AG04449 (cell line): Measurements from ENCODE around the gene CTSD.

Experiments used
- CTCF ChIA-PET: fragments of 350-600 bp; formaldehyde crosslinking; extraction: SDS; loops from one replicate; lab custom pipeline; 2021; ENCODE audit warnings: antibody characterized with exemption; lab: Yijun Ruan, JAX
- POLR2A ChIA-PET: fragments of 400-600, 350-600 bp; formaldehyde crosslinking; extraction: SDS; loops from one replicate; lab custom pipeline; 2020; ENCODE audit warnings: antibody characterized with exemption, inconsistent platforms; lab: Yijun Ruan, JAX
- DNase-seq: peaks from one replicate; pipeline ENCODE4 v3.0.0-alpha.2; 2010; ENCODE audit warnings: low read depth, low spot score
- H3K4me3 ChIP-seq: 2 replicates; pipeline ENCODE4 v1.5.1; 2011; ENCODE audit warnings: low read depth, mild to moderate bottlenecking, control low read depth, low read length
- TF ChIP-seq, protein P1 (sequence below): IDR thresholded peaks from one replicate; pipeline ENCODE4 v1.5.1; 2011; ENCODE audit warnings: mild to moderate bottlenecking, moderate library complexity, low read length, control low read depth, inconsistent platforms; ENCODE audit not compliant: insufficient read depth; ENCODE audit errors: missing control alignments

CTSD gene

DNA sequence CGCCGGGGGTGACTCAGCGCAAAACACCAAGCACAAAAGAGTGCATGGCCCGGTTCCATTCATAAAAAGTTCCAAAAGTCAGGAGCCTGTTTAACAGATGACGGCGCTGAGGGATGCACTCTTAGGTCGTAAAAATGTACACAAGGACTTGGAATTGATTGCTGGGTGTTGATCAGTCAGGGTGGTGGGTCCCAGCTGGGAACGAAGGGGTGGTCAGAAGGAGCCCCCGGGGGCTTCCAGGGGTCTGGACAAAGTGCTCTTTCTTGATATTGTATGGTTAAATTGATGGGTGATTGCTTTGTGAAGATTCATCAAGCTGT is 34.1 kb downstream of the CTSD start:
- H3K4me3 ChIP-seq = no peak overlapping the region
- TF ChIP-seq, protein P1, sequence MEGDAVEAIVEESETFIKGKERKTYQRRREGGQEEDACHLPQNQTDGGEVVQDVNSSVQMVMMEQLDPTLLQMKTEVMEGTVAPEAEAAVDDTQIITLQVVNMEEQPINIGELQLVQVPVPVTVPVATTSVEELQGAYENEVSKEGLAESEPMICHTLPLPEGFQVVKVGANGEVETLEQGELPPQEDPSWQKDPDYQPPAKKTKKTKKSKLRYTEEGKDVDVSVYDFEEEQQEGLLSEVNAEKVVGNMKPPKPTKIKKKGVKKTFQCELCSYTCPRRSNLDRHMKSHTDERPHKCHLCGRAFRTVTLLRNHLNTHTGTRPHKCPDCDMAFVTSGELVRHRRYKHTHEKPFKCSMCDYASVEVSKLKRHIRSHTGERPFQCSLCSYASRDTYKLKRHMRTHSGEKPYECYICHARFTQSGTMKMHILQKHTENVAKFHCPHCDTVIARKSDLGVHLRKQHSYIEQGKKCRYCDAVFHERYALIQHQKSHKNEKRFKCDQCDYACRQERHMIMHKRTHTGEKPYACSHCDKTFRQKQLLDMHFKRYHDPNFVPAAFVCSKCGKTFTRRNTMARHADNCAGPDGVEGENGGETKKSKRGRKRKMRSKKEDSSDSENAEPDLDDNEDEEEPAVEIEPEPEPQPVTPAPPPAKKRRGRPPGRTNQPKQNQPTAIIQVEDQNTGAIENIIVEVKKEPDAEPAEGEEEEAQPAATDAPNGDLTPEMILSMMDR = no peak
- no peak for DNase-seq
- POLR2A ChIA-PET = no interaction called here
- CTCF ChIA-PET = no interaction called here

DNA sequence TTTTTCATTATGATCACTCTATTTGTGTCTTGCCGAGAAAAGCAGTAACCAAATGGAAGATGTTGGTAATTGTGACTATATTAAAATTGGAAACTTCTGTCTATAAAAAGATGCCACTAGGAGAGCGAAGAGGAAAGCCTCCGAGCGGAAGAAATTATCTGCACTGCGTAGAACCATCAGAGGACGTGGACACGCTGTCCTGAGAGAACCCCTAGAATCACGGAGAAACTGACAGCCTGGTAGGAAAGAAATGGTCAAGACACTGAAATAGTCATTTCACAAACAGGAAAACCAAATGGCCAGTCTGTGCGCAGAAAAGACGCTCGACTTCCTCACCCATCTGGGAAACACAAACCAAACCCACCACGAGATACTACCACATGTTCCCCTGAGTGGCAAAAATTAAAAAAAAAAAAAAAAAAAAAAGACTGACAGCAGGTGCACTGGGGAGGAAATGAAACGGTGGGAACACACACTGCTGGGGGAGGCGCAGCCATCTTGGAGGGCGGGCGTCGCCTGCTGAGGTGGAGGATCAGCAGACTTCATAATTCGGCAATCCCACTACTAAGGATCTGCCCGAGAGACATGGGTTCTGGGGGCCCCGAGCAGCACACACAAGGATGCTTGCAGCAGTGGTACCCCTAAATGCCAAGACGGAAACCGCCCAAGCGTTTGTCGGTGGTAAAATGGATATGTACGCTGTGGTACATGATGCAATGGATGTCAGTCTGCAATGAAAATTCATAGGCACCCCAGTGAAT is 34.6 kb downstream of the CTSD start:
- ChIA-PET CTCF (no interaction called here), POLR2A (no interaction called here)
- DNase-seq = no peak
- TF ChIP-seq, protein P1 = no peak
- H3K4me3 ChIP-seq = no peak overlapping the region

DNA sequence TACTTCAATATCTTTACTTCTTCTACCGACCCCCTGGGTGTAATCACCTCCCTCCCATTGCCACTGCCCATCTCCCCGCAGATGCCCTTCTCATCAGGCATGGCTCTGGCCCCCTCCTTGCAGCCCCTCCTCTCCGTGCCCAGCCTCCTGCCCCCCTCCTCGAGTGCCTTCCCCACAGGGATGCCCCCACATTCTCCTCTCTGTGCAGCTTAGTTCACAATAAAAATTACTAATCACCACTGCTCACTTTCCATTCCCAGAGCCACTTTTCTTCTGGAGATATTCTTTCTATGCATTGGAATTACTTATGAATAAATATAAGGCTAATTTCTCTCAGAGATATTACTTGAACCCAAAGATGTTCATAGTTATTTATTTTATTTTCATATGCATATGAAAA is 35.4 kb downstream of the CTSD start:
- ChIA-PET POLR2A (no interaction called here), CTCF (no interaction called here)
- no peak overlapping the region for H3K4me3 ChIP-seq
- TF ChIP-seq, protein P1 = no peak
- DNase-seq = no peak

DNA sequence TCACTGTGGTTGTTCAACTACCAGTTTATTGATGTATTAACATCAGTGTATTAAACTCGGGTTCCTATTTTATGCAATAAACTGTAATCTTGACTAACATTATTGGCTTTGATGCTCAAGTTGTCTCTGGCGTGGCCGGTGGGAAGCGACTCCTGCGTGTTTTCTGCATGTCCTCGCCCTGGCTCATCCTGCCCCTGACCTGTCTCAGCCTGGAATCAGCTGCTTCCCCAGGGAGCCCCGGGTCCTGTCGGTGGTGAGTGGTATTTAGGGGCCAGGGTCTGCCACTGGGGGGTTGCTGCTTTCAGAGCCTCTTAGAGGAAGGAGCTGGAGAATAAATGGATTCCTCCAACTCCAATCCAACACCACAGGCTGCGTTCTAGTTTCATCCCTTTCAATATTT is 35.9 kb downstream of the CTSD start:
- ChIA-PET CTCF (no interaction called here), POLR2A (no interaction called here)
- no peak for DNase-seq
- TF ChIP-seq, protein P1 = no peak
- no peak overlapping the region for H3K4me3 ChIP-seq

DNA sequence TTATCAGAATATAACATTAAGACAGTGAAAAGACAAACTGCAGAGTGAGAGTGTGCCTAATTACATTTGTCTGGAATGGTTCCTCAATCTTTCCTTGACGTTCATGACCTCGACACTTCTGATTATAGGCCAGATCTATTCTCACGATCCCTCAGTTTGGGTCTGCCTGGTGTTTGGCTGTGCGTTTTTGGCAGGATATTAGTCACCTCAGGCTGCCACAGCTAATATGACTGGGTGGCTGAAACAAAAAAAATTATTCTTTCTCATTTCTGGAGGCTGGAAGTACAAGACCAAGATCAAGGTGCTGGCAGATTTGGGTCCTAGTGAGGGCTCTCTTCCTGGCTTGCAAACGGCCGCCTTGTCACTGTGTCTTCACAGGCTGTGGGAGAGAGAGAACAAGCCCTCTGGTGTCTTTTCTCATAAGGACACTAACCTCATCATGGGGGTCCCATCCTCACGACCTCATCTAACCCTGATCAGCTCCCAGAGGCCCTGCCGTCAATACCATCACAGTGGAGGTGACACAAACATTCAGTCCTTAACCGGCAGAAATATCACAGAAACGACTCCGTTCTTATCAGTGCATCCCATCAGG is 36.5 kb downstream of the CTSD start:
- ChIA-PET POLR2A (no interaction called here), CTCF (interaction anchor here (1.1 kb wide), 1 partner anchor 58 kb away, joined by 3 read pairs; no protein-coding TSS in a partner anchor)
- TF ChIP-seq, protein P1 = no peak
- H3K4me3 ChIP-seq = no peak overlapping the region
- no peak for DNase-seq

DNA sequence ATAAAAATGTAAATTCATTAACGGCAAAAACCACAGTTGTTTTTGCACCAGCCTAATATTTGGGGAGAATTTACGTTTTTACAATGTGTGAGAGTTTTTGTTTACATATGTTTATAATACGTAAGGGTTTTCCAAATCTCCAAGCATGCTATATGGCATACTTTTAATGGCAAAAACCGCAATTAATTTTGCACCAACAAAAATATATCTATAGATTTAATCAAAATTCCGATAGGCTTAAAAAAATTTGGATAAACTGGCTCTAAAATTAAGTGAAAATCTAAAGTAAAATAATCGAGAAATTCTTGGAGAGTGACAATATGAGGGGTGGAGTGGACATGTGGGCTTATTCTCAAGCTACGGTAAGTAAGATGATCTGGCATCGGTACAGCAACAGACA is 43.9 kb downstream of the CTSD start:
- ChIA-PET CTCF (no interaction called here), POLR2A (no interaction called here)
- H3K4me3 ChIP-seq = no peak overlapping the region
- TF ChIP-seq, protein P1 = no peak
- no peak for DNase-seq
